HepG2 (cell line): Measurements from ENCODE around the gene TNFSF13. TPM values are rescaled to one million over a fixed set of nuclear protein-coding genes. Genes with fewer than 3 reads are reported as not detected.

Experiments
- ADNP ChIP-seq: sonication (generic); formaldehyde crosslinking; IDR thresholded peaks from 2 replicates; pipeline ENCODE4 v1.4.0; 2020; ENCODE audit warnings: missing genetic modification reagents
- ETV6 ChIP-seq: sonication (generic); formaldehyde crosslinking; conservative IDR thresholded peaks from 2 replicates; pipeline ENCODE4 v1.4.0; 2020; ENCODE audit warnings: missing genetic modification reagents
- FOXK2 ChIP-seq: fragments of 450-650 bp; IDR thresholded peaks from 2 replicates; pipeline ENCODE4 v1.6.1; 2016
- FOXO4 ChIP-seq: sonication (generic); formaldehyde crosslinking; conservative IDR thresholded peaks from 2 replicates; pipeline ENCODE4 v1.8.1; 2023; ENCODE audit warnings: missing genetic modification reagents
- HDAC2 ChIP-seq: sonication (generic); formaldehyde crosslinking; IDR thresholded peaks from 2 replicates; pipeline ENCODE4 v1.4.0; 2020; ENCODE audit warnings: missing genetic modification reagents
- IRF1 ChIP-seq: sonication (generic); formaldehyde crosslinking; IDR thresholded peaks from 2 replicates; pipeline ENCODE4 v1.4.0; 2020; ENCODE audit warnings: low read depth, mild to moderate bottlenecking, missing genetic modification reagents
- IRF2 ChIP-seq: IDR thresholded peaks from 2 replicates; pipeline ENCODE4 v1.6.1; 2018; ENCODE audit warnings: missing genetic modification reagents, missing compliant biosample characterization
- JUN ChIP-seq: sonication (generic); formaldehyde crosslinking; IDR thresholded peaks from 2 replicates; pipeline ENCODE4 v1.4.0; 2020; ENCODE audit warnings: mild to moderate bottlenecking, missing genetic modification reagents
- KAT7 ChIP-seq: IDR thresholded peaks from 2 replicates; pipeline ENCODE4 v1.6.1; 2018; ENCODE audit warnings: borderline replicate concordance, missing compliant biosample characterization
- KLF15 ChIP-seq: sonication (generic); formaldehyde crosslinking; IDR thresholded peaks from 2 replicates; pipeline ENCODE4 v1.8.1; 2023; ENCODE audit warnings: borderline replicate concordance, mild to moderate bottlenecking, inconsistent platforms, missing genetic modification reagents, mixed read lengths
- NR3C1 ChIP-seq: sonication (generic); formaldehyde crosslinking; IDR thresholded peaks from 2 replicates; pipeline ENCODE4 v1.4.0; 2020; ENCODE audit warnings: missing genetic modification reagents
- RCOR2 ChIP-seq: IDR thresholded peaks from 2 replicates; pipeline ENCODE4 v1.6.1; 2016; ENCODE audit warnings: missing biosample characterization, missing genetic modification reagents
- SOX5 ChIP-seq: IDR thresholded peaks from 2 replicates; pipeline ENCODE4 v1.6.1; 2016; ENCODE audit warnings: borderline replicate concordance
- ZBTB38 ChIP-seq: sonication (generic); formaldehyde crosslinking; IDR thresholded peaks from 2 replicates; pipeline ENCODE4 v1.5.1; 2020; ENCODE audit warnings: mild to moderate bottlenecking, missing genetic modification reagents
- ZHX1 ChIP-seq: sonication (generic); formaldehyde crosslinking; IDR thresholded peaks from 2 replicates; pipeline ENCODE4 v1.8.1; 2022; ENCODE audit warnings: low read depth, mild to moderate bottlenecking, missing genetic modification reagents
- ZNF101 ChIP-seq: sonication (generic); formaldehyde crosslinking; IDR thresholded peaks from 2 replicates; pipeline ENCODE4 v1.4.0; 2020; ENCODE audit warnings: mild to moderate bottlenecking, low read depth, missing genetic modification reagents, borderline replicate concordance
- ZNF136 ChIP-seq: sonication (generic); formaldehyde crosslinking; IDR thresholded peaks from 2 replicates; pipeline ENCODE4 v1.8.1; 2022; ENCODE audit warnings: low read depth, mild to moderate bottlenecking, moderate library complexity, missing genetic modification reagents
- ZNF33A ChIP-seq: sonication (generic); formaldehyde crosslinking; IDR thresholded peaks from 2 replicates; pipeline ENCODE4 v1.5.1; 2020; ENCODE audit warnings: missing genetic modification reagents, mild to moderate bottlenecking, moderate library complexity, borderline replicate concordance
- ZNF503 ChIP-seq: sonication (generic); formaldehyde crosslinking; IDR thresholded peaks from 2 replicates; pipeline ENCODE4 v1.4.0; 2020; ENCODE audit warnings: missing genetic modification reagents
- ZNF670 ChIP-seq: sonication (generic); formaldehyde crosslinking; IDR thresholded peaks from 2 replicates; pipeline ENCODE4 v1.8.0; 2022; ENCODE audit warnings: mild to moderate bottlenecking, missing genetic modification reagents, borderline replicate concordance
- ZNF704 ChIP-seq: sonication (generic); formaldehyde crosslinking; IDR thresholded peaks from 2 replicates; pipeline ENCODE4 v1.8.1; 2023; ENCODE audit warnings: mild to moderate bottlenecking, inconsistent platforms, moderate library complexity, missing genetic modification reagents, borderline replicate concordance
- ZNF761 ChIP-seq: sonication (generic); formaldehyde crosslinking; conservative IDR thresholded peaks from 2 replicates; pipeline ENCODE4 v1.4.0; 2020; ENCODE audit warnings: mild to moderate bottlenecking, missing genetic modification reagents
- polyA plus RNA-seq, 8 experiments: library from polyadenylated mRNA; depleted of rRNA in 3 of 8; stranded (reverse) in 7 of 8; unstranded in 1 of 8; fragments of >200 nt; fragmentation: Illumina TruSeq in 4 of 8; extraction: Trizol in 4 of 8; gene quantifications; 2 replicates each; pipeline versions ENCODE4 v1.2.1 to v1.2.3, GENCODE V29; 2011 to 2016; ENCODE audit warnings: low read depth in 4 of 8, missing spikeins in 1 of 8, mixed read lengths in 1 of 8; ENCODE audit not compliant: insufficient read depth in 1 of 8
- total RNA-seq, 5 experiments: library from RNA; depleted of rRNA; stranded (reverse); fragments of >200 nt; fragmentation: Illumina TruSeq; extraction: Trizol; gene quantifications; 2 replicates each; pipeline ENCODE4 v1.2.3, GENCODE V29; 2016; ENCODE audit warnings: low read depth in 1 of 5

Gene TNFSF13
- total and polyA plus RNA-seq, 2 of the 13 experiments (the other 11 are each of a cell fraction or from before 2014, with no cell fraction given): 2.5 to 3.3 TPM

GRCh38 chr17:7572588-7573323 is 14.2 kb downstream of the TNFSF13 start (continued):
- 0 out of 2 replicates have a peak, but pooled peaks have one; percentile 38 for TF ChIP-seq ZNF670
- no peak; the same call in 1 of the 2 replicates for TF ChIP-seq KAT7 (CRISPR knock-in tag)
- TF ChIP-seq ZBTB38 (CRISPR knock-in tag): no peak
- TF ChIP-seq ZNF761 (CRISPR knock-in tag): no peak; the same call in 1 of the 2 replicates
- peak; percentile 22; the same call in 1 of the 2 replicates for TF ChIP-seq ZHX1
- no peak for TF ChIP-seq FOXK2
- TF ChIP-seq IRF2 (CRISPR knock-in tag): no peak; the same call in none of the 2 replicates
- TF ChIP-seq ETV6: no peak
- 0 out of 2 replicates have a peak, but pooled peaks have one; percentile 64 for TF ChIP-seq ZNF101
- TF ChIP-seq HDAC2: 0 out of 2 replicates have a peak, but pooled peaks have one; percentile 4
- TF ChIP-seq ZNF33A (CRISPR knock-in tag): no peak
- no peak; the same call in 1 of the 2 replicates for TF ChIP-seq JUN (CRISPR knock-in tag)
- no peak for TF ChIP-seq NR3C1
- no peak for TF ChIP-seq FOXO4 (CRISPR knock-in tag)
- no peak for TF ChIP-seq ZNF136 (CRISPR knock-in tag)
- no peak for TF ChIP-seq ZNF503
- TF ChIP-seq KLF15 (CRISPR knock-in tag): 0 out of 2 replicates have a peak, but pooled peaks have one; percentile 74
- TF ChIP-seq ZNF704: peak; percentile 57; the same call in 1 of the 2 replicates
- TF ChIP-seq ADNP: no peak
- no peak for TF ChIP-seq SOX5 (CRISPR knock-in tag)
- no peak; the same call in 1 of the 2 replicates for TF ChIP-seq IRF1 (CRISPR knock-in tag)
- no peak for TF ChIP-seq RCOR2 (CRISPR knock-in tag)
